ENCODE results near the gene KCNQ1OT1.

Gene KCNQ1OT1

DNA sequence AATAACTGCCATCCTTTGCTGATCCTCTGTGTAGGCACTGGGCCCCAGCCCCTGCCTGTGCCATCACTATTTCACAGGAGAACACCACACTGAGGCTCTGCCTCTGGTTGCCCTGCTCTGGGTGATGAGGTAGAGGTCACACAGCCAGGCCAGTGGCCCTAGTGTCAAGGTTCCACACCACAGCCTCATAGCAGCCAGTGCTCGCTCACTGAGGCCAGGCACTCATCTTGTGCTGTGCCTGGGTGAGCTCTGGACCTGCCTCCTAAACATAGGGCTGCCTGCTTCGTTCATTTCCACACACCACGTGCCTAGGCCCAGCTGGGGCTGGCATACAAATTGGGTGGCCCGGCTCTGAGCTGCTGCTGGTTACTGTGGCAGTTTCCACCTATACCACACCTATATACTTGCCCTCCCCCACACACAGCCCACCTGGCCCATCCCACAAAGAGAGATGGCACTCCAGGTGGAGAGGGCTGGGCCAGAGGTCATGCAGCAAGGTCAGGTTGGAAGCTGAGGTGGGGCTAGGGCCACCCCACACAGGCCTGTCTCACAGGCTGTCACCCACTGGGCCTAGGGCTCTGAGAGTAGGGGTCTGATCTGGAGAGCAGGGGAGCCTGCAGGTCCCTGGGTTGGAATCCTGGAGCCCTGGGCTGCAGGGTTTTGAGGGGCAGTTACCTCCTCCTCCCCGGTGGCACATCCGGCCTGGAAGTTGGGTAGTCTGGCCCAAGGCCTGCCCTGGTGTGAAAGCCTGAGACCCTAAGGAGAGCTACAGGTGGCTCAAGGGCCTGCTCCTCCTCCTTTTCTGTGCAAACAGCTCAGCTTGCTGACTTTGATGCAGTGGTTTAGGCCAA is 11.2 kb downstream of the KCNQ1OT1 start:
- DNase-seq (ENCODE audit: low read depth in 2 of 2), result no peak

DNA sequence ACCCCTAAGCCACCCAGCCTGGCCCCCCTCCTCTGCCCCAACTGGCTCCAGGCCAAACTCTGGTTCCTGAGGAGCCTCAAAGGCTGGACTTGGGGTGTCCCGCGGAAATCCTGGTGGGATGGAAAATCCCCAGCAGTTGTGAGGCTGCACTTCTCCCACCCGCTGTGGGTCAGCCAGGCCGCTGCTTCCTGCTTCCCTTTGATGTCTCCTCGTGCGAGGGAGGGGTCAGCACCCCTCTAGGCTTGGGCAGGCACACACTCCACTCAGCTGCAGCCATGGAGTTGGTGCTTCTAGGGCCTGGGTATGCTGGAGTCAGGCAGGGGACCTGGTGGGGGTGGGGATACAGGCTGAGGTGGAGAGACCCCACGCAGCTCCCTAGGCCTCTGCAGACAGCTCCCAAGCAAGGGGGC is 12.0 kb downstream of the KCNQ1OT1 start:
- DNase-seq (ENCODE audit: low read depth in 2 of 2), result no peak

DNA sequence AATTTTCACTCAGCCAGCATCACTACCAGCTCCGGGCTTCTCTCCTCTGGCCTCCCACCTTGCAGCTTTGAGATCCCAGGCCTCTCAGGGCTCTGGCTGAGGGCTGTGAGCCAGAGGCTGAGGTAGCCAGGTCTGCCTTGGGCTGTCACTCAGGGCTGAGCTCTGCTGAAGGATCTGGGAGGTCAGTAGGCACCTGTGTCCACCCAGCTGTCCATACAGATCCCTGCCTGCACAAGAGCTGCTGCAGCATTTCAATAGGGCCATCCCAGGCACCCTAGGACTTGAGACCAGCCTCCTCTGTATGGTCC is 12.6 kb downstream of the KCNQ1OT1 start:
- DNase-seq (ENCODE audit: low read depth in 2 of 2), result no peak

DNA sequence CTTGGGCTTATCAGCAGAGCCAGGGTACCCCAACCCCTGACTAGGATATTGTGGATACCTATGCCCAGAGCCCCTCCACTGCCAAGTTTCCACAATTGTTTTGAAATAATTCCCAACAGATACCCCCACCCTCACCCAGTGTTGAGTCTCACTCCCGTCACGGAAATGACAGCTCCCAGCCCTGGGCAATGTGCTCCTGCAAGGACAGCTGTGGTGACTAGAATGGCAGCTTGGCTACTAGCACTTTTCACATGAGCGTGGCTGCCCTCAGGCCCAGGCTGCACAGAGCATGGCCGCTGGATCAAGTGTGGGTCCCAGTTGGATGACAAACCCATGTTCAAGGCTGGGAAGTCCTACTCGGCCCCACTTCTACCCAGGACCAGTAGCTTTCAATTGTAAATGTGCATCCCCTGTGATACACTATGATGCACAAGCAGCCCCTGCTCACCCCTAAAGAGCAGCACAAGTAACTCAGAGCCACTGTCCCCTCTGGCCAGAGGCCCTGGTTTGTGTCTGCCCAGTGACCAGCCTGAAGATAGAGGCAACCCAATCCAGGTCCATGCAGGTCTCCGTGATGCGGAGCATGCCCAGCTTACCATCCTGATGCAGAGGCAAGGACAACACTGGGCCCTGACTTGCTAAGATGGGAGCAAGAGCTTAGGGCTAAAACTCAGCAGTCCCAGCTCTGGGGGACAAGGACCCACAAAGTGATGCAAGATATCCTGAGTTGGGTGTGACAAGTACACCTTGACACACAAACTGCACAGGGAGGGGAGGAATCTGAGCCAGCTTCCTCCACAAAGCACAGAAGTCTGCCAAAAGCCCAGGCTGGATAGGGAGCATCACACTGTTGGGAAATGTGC is 13.2 kb downstream of the KCNQ1OT1 start:
- no peak for DNase-seq (ENCODE audit: low read depth in 2 of 2)

DNA sequence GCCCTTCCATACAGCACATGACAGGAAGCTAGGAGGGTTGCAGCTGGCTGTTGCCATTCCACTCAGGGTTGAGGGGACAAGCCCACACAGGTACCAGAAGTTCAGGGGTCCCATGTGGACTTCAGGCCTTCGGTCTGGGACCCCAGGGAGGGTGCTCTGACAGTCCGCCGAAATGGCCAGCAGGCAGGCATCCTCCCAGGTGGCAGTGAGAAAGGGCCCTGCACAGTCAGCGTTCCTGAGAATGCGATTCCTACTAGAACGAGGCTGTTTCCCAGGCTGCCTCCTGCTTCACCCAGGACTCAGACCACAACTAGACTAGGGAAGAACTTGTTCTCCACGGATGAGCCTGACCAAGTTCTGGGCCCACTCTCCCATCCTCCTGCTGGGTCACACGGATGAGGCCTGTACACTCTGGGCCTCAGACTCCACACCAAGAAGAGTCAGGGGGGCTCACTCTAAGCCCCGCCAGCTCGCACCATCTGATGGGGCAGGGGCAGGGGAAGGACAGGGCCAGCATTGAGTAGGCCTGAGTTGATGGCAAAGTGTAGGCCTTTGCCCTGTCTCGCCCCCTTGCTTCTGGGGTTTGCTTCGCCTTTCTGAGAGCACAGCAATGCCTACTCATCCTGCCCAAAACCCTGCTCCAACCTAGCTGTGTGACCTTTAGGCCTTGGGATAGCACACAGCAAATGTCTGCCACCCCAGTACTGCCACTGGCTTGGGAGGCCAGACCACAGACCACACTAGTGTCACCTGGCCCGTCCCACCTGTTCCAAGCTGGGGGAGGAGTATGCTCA is 14.0 kb downstream of the KCNQ1OT1 start:
- DNase-seq (ENCODE audit: low read depth in 2 of 2), result no peak

DNA sequence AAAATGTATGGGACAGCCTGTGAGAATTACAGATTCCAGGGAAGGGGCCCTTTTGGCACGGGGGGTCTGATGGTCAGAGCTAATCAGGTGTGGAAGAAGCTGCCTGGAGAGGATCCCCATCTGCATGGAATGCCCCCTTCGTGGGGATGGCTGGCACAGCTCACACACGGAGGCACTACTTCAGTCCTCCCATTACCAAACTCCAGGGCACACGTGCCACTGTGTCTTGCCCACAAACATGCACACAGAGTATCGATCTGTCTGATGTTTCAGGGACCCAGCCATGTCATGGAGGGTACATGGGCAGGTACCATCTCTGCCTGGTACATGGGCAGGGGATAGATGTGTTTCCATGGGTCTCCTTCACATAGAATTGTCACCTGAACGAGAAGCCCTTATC is 14.7 kb downstream of the KCNQ1OT1 start:
- DNase-seq (ENCODE audit: low read depth in 2 of 2), result no peak

DNA sequence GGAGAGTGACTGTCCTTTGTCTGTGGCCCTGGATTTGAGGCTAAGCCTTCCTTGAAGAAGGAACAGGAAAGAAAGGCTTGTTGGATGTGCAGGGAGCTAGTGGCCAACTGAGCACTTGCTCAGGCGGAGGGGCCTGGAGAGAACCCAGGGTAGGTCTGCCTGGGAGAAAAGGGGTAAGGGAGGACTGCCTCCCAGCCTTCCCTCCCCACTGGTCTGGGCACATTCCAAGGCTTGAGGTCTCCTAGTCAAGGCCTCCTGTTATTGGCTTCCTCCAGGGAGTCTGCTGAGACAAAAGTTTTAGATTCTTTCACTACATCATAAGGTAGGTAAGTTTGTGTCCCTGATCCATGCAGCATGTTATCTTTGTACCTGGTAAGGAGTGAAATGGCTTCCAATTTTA is 15.2 kb downstream of the KCNQ1OT1 start:
- DNase-seq (ENCODE audit: low read depth in 2 of 2), result no peak

DNA sequence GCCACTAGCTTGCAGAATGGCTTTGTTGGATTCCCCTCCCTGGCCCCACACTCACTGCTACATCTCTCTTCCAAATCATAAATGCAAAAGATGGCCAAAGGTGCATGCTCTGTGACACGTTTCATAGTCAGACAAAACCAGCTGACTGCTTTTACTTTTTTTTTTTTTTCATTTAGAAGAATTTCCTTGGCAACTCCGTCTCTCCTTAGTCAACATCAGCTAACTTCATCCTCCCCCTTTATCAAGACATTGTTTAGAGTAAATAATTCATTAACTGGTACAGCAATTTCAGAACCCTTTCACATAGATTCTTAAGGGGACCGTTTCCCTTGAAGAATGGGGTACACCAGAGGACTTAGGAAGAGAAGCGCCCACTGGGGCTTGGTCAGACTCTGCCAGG is 16.0 kb downstream of the KCNQ1OT1 start:
- DNase-seq (ENCODE audit: low read depth in 2 of 2), result no peak

DNA sequence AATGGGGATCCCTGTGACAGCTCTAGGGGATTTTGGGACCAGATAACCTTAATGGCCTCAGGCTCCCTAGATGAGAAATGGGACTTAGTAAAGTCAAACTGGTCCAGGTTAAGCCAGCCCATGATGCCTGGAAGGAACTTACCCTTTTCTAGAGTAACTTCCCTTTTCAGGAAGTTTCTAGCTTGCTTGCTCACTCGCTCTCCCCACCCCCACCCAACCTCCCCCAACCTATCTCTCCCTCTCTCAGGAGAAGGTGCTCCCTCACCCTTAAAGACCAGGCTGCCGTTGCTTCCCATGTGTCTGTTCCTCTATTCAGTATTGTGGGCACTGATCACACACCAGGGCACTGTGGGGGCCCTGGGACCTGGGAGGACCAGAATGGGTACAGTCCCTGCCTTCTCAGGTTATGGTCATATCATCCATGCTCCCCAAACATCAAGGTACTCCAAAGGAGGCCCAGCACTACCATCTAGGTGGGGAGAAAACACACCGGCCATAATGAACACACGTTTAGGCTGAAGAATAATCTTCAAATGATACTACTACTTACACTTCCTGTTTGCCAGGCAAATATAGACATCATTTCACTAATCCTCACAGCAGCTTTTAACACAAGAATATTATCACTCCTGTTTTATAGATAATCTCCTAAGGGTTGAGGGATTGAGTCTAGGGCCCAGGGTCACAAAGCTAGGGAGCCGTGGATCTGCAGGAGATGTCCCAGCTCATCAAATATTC is 18.2 kb downstream of the KCNQ1OT1 start:
- DNase-seq (ENCODE audit: low read depth in 2 of 2), result no peak

DNA sequence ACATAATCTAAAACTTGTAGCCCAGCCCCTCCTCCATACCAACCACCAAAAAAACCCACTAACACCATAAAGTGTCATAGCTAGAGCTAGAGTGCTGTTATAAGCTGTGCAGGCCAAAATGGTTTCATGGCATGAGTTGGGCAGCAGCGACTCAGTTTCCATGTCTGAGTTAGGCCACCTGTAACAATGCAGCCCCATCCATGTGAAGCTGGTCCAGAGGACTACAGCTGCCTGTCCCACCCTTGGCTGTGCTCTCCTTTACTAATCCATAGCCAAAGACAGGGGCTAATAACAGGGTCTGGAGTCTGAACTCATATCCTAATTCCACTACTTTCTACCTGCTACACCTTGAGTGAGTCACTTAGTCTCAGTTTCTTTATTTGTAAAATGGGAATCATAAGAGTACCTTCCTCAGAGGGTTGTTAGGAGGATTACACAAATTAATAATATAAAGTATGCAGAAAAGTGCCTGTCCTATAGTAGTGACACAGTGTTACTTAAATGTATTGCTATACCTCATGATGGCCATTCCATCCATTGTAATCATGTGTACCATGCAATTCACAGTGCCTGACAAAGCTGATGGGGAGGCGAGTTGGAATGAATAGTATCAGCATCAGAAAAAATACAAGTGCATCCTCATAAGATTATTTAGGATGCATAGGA is 20.6 kb downstream of the KCNQ1OT1 start:
- DNase-seq (ENCODE audit: low read depth in 2 of 2), result no peak

DNA sequence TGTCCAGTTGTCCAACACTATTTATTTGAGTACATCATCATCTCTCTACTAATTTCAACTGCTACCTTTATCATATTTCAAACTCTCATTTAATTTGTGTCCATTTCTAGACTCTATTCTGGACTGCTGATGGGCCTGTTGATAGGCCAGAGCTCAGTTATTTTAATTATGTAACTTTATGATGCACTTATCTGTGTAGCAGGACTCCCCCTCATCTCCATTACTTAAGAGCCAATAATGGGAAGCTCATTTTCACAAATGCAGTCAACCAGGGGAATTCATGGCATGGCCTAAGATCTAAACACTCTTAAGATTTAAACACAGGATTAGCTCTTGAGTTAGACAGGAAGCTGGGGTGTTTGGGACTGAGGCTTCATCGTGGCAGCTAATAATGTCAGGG is 21.4 kb downstream of the KCNQ1OT1 start:
- DNase-seq (ENCODE audit: low read depth in 2 of 2), result no peak

DNA sequence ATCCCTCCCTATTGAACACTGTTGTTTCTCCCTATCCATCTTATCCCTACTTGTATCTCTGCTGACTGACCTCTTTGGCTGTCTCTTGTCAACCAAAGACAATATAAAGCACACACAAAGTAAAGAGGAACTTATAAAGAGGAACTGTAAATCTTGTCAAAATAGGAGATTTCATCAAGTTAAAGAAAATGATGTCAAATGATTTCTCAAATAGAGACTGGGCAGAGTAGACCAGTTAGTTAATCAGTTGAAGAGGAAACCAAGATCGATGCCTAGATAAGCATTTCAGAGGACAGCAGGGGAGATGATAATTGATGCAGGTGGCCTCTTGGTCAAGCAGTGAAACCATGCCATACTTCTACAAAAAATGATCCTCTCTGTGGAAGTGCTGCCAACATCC is 22.7 kb downstream of the KCNQ1OT1 start:
- no peak for DNase-seq (ENCODE audit: low read depth in 2 of 2)

DNA sequence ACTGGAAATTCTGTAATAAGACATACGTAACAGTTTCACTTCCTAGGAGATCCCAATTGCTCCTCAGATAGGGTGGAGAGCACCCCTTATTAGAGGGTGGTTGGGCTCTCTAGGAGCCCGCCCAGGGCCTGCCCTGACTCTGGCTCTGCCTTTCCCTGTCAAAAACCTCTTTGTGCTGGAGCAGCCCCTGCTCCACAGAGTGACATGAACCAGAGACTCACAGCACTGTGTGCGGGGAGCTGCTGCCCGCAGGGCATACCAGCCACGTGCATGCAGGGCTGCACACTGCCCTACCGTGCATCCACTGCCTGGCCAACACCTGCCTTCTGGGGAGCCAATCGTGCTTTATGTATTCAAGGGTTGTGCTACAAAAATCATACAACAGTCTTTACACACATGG is 24.3 kb downstream of the KCNQ1OT1 start:
- DNase-seq (ENCODE audit: low read depth in 2 of 2), result no peak

DNA sequence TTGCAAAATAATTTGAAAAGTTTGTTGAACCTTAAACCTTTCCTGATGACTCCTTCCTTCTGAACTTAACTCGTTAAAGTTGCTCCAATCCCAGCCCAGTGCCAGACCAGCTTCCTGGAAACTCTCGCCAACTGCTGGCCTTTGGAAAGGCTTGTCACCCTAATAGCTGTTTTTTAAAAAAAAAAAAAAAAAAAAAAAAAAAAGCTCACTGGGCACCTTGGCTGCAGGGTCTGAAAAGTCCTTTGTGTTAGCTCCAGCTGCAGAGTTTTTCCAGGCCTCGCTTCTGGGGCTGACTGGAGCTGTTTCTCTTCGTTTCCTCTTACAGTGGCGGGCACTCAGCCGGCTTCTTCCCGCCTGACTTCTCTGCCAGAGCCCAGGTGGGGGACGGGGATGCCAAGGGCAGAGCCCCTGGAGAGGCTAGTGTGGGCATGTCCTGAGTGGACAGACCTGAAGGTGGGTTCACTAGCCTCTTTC is 25.1 kb downstream of the KCNQ1OT1 start:
- no peak for DNase-seq (ENCODE audit: low read depth in 2 of 2)

DNA sequence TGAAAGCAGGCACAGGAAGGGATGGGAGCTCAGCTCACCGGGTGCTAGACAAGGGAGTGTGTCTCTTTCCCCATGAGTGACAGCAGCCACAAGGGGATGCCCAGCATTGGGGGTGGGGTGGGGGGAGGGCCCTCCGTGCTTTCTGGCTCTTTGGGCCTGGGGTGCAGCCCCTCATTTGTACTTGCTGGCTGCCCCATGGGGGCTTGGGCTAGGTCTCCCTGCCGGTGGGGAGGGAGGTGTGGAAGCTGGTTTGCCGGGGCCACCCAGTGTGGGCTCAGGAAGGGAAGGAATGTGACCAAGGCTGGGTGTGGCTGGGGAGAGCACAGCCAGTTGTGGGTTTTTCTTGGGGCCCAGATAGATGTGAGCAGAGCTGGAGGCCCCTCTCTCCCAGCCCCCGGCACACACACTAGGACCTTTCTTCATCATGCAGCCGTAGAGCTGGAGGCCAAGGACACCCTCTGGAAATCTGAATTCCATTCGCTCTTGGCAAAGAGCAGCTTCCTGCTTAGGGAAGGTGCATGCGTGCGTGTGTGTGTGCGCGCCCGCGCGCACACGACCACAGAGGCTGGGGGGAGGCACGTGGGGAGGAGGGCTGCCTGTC is 25.8 kb downstream of the KCNQ1OT1 start:
- DNase-seq (ENCODE audit: low read depth in 2 of 2), result no peak

DNA sequence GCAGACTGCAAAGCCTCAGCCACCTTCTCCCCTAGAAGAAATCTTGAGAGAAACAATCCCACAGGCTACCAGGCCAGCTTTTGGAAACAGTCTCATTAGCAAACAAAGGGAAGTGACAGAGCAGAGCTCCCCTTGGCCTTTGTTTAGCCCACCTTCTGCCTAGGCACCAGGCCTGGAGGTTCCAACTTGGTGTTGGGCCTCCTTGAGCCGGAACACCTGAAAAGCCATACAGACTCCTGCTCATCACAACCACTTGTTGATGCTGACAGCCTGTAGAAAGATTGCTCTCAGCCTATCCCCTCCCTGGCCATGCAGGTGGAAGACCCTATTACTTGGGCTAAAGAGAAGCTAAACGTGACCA is 26.6 kb downstream of the KCNQ1OT1 start:
- DNase-seq (ENCODE audit: low read depth in 2 of 2), result no peak

DNA sequence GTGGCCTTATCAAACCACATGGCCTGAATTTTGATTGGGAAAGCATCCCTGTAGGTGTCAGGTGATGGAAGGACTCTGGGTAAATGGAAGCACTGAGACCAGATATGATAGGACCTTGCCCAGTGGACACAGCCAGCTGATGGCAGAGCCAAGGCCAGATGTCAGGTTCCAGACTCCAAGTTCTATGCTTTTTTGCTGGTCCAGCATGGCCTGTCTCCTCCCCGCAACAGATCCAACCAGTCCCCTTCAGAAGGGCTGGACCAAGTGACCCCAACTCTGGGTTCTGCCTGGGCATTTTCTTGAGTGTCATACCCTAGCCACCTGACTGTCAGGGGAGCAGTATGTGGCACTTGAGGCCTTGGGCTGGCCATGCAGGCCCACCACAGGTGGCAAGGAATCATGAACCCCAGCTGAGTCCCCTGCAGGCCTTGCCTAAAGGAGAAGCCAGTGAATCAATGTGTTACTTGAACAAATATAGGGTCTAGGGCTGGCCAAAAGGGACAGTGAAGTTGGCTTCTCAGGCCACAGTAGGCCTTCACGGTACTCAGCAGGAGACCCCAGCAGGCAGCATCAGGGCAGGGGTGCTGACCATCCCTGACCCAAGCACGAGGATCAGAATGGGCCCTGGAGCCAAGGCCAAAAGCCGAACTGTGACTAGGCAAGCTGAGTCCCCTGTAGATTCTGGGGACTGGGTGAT is 27.1 kb downstream of the KCNQ1OT1 start:
- no peak for DNase-seq (ENCODE audit: low read depth in 2 of 2)

DNA sequence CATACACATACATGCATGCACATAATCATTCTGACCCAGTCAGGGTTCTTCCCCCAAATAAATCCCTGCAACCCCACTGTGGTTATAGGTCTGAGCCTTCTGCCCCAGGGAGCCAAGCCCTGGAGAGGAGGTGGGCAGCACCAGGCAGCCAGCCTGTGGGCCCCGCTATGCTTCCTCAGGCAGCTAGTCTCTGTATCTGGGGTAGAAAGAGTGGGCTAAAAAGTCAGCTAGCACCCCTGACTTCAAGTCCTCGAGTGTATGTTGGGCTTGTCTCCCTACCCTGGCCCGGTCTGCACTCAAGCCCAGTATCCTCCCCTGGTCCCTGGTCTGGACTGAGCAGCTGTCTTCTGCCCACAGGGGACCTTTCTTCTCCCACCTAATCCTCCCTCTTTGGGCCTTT is 28.0 kb downstream of the KCNQ1OT1 start:
- DNase-seq (ENCODE audit: low read depth in 2 of 2), result no peak

DNA sequence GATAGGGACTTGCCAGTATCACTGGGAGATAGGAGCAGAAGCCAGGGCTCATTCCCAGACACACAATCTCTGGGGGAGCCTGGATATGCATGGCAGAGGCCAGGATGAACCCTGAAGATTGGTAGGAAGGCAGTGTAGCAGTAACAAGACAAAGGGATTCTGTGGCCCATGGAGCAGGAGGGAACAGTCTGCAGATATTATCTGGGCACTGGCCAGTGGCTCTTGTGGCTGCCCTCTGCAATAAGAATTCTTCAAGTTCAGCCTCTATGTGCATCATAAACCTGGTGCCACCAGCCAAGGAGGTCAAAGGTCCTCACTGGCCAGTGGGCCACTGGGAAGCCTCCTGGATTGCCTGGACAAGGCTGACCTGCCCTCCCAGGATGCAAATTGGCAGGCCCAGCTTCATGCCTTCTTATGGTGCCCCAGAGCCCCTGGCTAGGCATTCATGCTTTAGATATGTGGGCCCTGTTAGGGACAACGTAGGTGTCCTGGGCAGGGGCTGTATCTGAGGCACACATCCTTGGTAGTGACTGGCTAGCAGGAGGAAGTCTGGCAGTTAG is 29.2 kb downstream of the KCNQ1OT1 start:
- no peak for DNase-seq (ENCODE audit: low read depth in 2 of 2)
